Ovary (tissue), 9 donors: ENCODE data around the gene PSMA4. TPM values are rescaled to one million over a fixed set of nuclear protein-coding genes. Genes with fewer than 3 reads are reported as not detected.
A peak's percentile ranks its signal among the peaks of the same experiment; 100 is the strongest.

Experiments
- DNase-seq, 5 donors: peaks; one replicate each; pipeline ENCODE4 v3.0.0-alpha.2; 2019 to 2020
- H3K27ac ChIP-seq, 2 donors: fragments of 200-600 bp; one replicate each; pipeline versions ENCODE4 v1.5.1 to v1.8.0; 2019 to 2022
- H3K27me3 ChIP-seq: fragments of 200-600 bp; one replicate; pipeline ENCODE4 v1.8.0; 2022
- H3K36me3 ChIP-seq: fragments of 200-600 bp; sonication (generic); one replicate; pipeline ENCODE4 v1.5.1; 2019
- H3K4me1 ChIP-seq: one replicate; pipeline ENCODE4 v1.8.1; 2013; ENCODE audit warnings: mild to moderate bottlenecking, moderate library complexity; ENCODE audit not compliant: insufficient read depth
- H3K4me3 ChIP-seq: fragments of 200-600 bp; sonication (generic); one replicate; pipeline ENCODE4 v1.5.1; 2017
- H3K9me3 ChIP-seq, 2 donors: fragments of 200-600 bp in 1 of 2; sonication (generic) in 1 of 2; one replicate each; pipeline versions ENCODE4 v1.5.1 to v1.8.1; 2013 to 2019; ENCODE audit warnings: mild to moderate bottlenecking in 1 of 2, moderate library complexity in 1 of 2
- CTCF ChIP-seq, 3 donors: fragments of 450-650 bp in 2 of 3; fragments of 200-600 bp in 1 of 3; IDR thresholded peaks; one replicate each; pipeline versions ENCODE4 v1.5.1 to v1.8.0; 2016 to 2022; ENCODE audit warnings: antibody characterized with exemption in 3 of 3, mild to moderate bottlenecking in 1 of 3
- EP300 ChIP-seq: sonication (generic); formaldehyde crosslinking; IDR thresholded peaks from one replicate; pipeline ENCODE4 v1.6.1; 2017; ENCODE audit warnings: antibody characterized with exemption
- POLR2A ChIP-seq: fragments of 450-650 bp; IDR thresholded peaks from one replicate; pipeline ENCODE4 v1.6.1; 2017; ENCODE audit warnings: antibody characterized with exemption, mild to moderate bottlenecking, moderate library complexity
- WGBS, 3 donors: extraction: QIAGEN DNeasy Blood & Tissue Kit in 1 of 3; methylation state at CpG; one replicate each; pipeline versions ENCODE4 v1.1.5 to v1.1.7; 2013 to 2017; 5-methylcytosine and 5-hydroxymethylcytosine counted together
- intact Hi-C, 4 donors: fragments of 100-400 bp; cut with DNase I; formaldehyde crosslinking; loops; one replicate each; pipeline versions ENCODE4 v1.11.0 to v1.15.1; 2022 to 2023
- polyA plus RNA-seq, 2 donors: library from polyadenylated mRNA; stranded (reverse); fragments of 200-250 nt in 1 of 2; fragments of 350-450 nt in 1 of 2; fragmentation: Illumina TruSeq in 1 of 2; extraction: RNeasy Lipid Tissue Mini Kit (QIAGEN cat#74804) in 1 of 2; gene quantifications; one replicate each; pipeline ENCODE4 v1.2.3, GENCODE V29; 2013 to 2014
- total RNA-seq, 7 donors: library from RNA; depleted of rRNA in 2 of 7; stranded (reverse); fragments of >200 nt in 2 of 7; fragmentation: NEBNext Ultra II Directional in 3 of 7; extraction: Animal tissue kit (Norgen Biotek cat#: 25700) in 3 of 7; gene quantifications; one replicate each; pipeline versions ENCODE4 v1.1.0 to v1.2.4, GENCODE V29; 2016 to 2023
- donor health status: DM: no; HTN: no; CAD: no; lungs with moderate emphysema.
- donor health status: DM: no; HTN: no; CAD: no.
- donor health status: Bipolar disorder and iron deficiency.
- donor health status: DM: yes; HTN: yes; CAD: no.
- donor health status: DM: no; HTN: no; CAD: no.
- donor health status: DM: yes; HTN: yes; CAD: no.

Gene PSMA4
- total and polyA plus RNA-seq, 9 donors: 75.4 to 125 (median 108) TPM

- no peak for DNase-seq
- 5 to 23% (median 19%) methylated on average over 1 of the region's 1 CpG for whole genome bisulfite sequencing, 3 donors
- no peaks in the 10 kb centered on the region for H3K9me3 ChIP-seq
- peaks cover 2% of the 10 kb centered on the region for H3K4me1 ChIP-seq
- no peaks in the 10 kb centered on the region for H3K36me3 ChIP-seq
- no peaks in the 10 kb centered on the region for H3K27me3 ChIP-seq
- no peak for TF ChIP-seq POLR2A
- TF ChIP-seq EP300: no peak
- TF ChIP-seq CTCF (IDR thresholded peaks at IDR 0.05): no peak
- H3K27ac ChIP-seq: no peak overlapping the region
- intact Hi-C loops: no loop called here
- H3K4me3 ChIP-seq: peak overlapping the region; percentile 90
Observed at GRCh38 chr15:78541744-78542034, 1.4 kb downstream of the PSMA4 start.

GRCh38 chr15:78542647-78543046 lies 2.4 kb downstream of the PSMA4 start:
- H3K36me3 ChIP-seq: no peaks in the 10 kb centered on the region

GRCh38 chr15:78550194-78550593 lies 9.9 kb downstream of the PSMA4 start:
- TF ChIP-seq POLR2A (no peak), CTCF (IDR thresholded peaks at IDR 0.05) (no peak), EP300 (no peak)
- H3K27ac ChIP-seq: no peak overlapping the region
- 62 to 71% (median 65%) methylated on average over 6 of the region's 6 CpGs for WGBS, 3 donors
- H3K4me3 ChIP-seq: no peak overlapping the region
- no peaks in the 10 kb centered on the region for H3K36me3 ChIP-seq
- no peak for DNase-seq
- H3K9me3 ChIP-seq: no peaks in the 10 kb centered on the region
- intact Hi-C loops: no loop called here
- H3K4me1 ChIP-seq: no peaks in the 10 kb centered on the region
- H3K27me3 ChIP-seq: no peaks in the 10 kb centered on the region

More at GRCh38 chr15:78542647-78543046, 2.4 kb downstream of the PSMA4 start:
- peaks cover 2% of the 10 kb centered on the region for H3K4me1 ChIP-seq
- H3K9me3 ChIP-seq: no peaks in the 10 kb centered on the region
- DNase-seq: no peak
- WGBS, 3 donors: 91 to 96% (median 93%) methylated on average over 3 of the region's 3 CpGs
- intact Hi-C loops: no loop called here
- no peak overlapping the region for H3K4me3 ChIP-seq
- TF ChIP-seq EP300 (no peak), CTCF (IDR thresholded peaks at IDR 0.05) (no peak), POLR2A (no peak)
- H3K27me3 ChIP-seq: no peaks in the 10 kb centered on the region
- no peak overlapping the region for H3K27ac ChIP-seq

GRCh38 chr15:78550815-78551214 lies 10.6 kb downstream of the PSMA4 start:
- Histone ChIP-seq H3K4me3 (no peak overlapping the region), H3K27me3 (no peaks in the 10 kb centered on the region), H3K4me1 (no peaks in the 10 kb centered on the region), H3K27ac (no peak overlapping the region), H3K36me3 (no peaks in the 10 kb centered on the region), H3K9me3 (no peaks in the 10 kb centered on the region)
- DNase-seq: no peak
- intact Hi-C loops: no loop called here
- no peak for TF ChIP-seq CTCF (IDR thresholded peaks at IDR 0.05)
- no peak for TF ChIP-seq EP300
- TF ChIP-seq POLR2A: no peak
- WGBS, 3 donors: 61 to 62% (median 62%) methylated on average over 3 of the region's 3 CpGs

GRCh38 chr15:78551902-78552301 lies 11.7 kb downstream of the PSMA4 start:
- no peak for TF ChIP-seq CTCF (IDR thresholded peaks at IDR 0.05)
- TF ChIP-seq POLR2A: no peak
- no peak for TF ChIP-seq EP300
- H3K4me3 ChIP-seq: no peak overlapping the region
- H3K9me3 ChIP-seq: no peaks in the 10 kb centered on the region
- intact Hi-C loops: no loop called here
- WGBS, 3 donors: 43 to 68% (median 49%) methylated on average over 5 of the region's 5 CpGs
- no peaks in the 10 kb centered on the region for H3K36me3 ChIP-seq
- H3K27ac ChIP-seq: no peak overlapping the region
- no peaks in the 10 kb centered on the region for H3K27me3 ChIP-seq
- no peak for DNase-seq
- H3K4me1 ChIP-seq: no peaks in the 10 kb centered on the region
